ENCODE results near the gene HOXA2.

Gene HOXA2

DNA sequence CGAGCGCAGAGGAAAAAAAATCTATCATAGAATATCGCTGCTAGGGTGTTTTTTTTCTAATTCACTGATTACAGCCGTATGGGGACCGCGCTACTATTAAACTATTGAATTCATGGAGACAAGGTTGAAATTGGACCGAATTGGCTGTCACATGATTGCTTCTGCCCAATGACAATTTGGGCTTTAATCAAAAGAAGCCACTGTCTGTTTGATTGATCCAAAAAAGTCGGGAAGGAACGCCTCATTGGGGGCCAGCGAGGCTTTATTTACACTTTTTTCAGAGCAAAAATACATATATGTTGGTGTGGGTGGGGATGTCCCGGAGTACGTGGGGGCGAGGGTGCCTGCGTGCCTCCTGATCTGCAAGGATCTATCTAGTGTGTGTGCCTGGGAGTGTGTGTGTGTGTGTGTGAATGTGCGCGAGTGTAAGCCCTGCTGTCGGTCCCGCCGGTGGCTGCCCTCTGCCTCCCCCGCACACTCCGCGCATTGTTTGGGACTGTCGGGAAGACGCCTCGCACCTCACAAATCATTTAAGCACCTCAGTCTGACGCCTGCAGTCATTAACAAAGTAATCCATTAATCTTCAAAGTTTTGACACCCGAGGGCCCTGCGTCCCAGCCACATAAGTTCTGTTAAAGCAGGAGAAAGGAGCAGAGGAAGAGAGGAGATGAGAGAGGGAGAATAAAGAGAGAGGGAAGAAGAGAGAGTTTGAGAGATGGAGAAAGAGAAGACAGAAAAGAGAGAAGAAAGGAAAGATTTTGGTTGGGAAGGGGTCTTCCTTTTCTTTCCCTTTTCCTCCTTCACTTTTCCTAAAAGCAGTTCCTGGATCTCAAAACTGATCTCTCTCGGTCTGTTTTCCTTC, at the start of gene HOXA2:
Gene HOXA2 (minus strand): TSS at position 103 of the 862 bp plus-strand sequence. CDS start 183 bp downstream, outside the sequence.
- DNase-seq (ENCODE audit: low read depth) = no peak

DNA sequence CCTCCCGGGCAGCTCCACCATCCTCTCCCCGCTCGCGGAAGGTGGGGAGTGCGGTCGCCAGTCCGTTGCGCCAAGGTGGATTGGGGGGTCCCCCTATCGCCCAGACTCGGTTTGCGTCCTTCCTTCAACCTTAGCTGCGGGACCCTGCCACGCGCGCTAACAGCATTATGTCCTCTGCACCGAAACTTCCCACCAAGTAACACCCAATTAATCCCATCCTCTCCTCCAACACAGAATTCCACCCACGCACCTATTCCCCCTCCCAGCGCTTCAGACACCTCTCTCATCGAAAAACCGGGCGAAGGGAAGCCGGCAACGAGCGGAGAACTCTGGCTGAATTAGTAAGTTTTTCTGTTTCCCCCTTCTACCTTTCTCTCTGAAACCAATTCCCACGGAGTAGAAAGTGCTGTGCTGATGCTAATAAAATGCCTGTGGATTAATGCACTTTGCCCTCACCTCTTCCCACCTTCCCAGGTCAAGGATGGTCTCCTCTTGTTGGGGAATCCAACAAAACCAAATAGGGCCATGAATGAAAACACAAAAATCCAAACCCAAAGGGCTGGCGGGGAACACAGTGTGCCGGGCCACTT, 49.0 kb upstream of the HOXA2 start:
- DNase-seq (ENCODE audit: low read depth) = no peak

DNA sequence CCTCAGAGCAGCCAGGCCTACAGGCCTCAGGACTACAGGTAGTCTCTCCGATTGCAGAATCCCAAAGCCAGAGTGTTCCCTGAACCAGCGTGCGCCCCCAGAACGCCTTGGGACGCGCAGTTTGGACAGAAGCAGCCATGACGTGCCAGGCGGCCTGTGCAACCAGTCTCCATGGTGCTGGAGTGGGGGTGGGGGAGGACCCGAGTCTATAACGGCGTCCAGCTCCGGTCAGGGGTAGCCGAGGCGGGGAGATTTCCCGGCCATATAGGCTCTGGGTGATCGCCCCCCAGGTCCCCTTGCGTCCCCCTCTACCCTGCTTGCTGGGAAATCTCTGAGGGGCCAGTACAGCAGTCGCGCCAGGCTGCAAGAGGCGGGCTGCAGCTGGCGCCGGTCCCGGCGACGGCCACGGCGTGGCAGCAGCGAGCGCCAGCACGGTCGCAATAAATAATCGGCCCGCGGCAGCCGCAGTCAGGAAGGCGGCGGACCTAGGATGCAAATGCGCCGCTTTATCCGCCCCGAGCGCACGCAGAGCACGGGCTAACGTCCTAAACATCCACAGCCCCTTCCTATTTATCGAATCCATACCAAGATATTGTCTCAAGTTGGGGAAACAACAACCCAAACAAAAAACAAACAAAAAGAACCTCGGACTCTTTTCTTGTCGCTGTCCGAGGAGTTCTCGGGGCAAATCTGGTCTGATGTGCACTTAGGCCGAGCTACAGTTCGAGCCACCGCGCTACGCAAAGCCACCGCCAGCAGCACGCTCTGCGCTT, 48.3 kb upstream of the HOXA2 start:
- no peak for DNase-seq (ENCODE audit: low read depth)

DNA sequence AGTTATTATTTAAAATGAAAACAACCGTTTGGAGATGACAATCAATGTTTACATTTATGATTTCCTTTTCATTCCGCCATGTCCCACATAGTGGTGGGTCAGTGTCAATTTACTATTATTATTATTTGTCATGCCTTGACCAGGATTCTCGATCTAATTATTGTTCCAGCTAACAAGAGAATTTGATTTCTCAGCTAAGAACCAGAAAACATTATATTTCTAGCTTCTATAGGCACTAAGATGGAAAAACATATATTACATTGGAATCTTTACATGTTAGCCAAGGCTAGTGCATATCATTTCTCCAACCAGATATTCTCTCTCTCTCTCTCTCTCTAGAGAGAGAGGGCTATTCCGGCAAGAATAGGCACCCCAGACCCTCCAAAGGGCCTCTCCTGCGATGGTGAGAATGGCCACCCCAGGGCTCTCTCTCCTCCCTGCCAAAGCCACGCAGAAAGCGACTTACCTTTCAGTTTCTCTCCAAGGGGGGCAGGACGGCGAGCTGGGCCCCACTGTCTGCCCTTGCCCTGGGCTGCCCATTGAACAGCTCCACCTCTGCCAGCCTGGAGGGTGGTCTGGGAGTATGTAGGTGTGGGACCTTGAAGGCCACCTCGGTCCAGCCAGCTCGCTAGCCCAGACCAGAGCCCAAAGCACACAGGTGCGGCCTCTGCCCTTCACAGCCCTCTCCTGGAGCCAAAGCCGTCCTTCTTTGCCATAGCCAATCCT, 47.5 kb upstream of the HOXA2 start:
- no peak for DNase-seq (ENCODE audit: low read depth)

DNA sequence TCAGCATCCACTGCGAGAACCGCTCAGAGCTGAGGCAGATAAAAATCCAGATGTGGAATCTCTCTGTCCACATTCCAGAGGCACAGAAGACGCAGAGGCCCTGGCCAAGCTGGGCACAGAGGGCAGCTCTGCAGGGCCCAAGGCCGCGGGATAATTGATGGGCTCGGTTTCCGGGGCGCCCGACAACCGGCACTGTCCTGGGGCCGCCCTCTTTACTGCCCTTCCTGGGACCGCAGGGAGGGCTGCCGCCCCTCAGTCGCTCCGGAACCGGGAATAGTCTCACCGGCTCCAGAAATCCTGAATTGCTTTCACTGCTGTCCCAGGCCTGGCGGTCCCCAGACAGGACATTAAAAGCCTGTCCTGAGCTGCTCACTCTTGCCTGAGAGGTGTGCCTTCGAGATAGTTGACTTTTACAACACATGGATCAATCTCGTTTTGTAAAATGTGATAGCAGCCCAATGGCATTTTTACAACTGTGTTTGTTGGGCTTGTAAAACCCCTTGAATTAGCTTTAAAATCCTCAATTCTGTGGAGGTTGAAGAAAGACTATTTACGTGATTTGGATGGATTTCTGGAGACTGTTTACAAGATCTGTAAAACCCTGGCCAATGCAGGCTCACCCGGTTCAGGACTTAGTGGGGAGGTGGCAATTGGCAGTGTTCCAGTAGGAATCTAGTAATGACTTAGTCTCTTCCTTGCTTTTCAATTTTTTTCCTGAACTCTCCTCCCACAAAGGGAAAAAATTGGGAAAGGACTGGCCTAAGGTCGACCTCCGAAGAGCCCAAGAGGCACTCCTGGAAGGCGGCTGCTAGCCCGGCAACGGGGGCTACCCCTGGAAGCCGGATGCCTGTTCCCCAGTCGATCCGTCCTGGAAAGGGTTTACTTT, 46.5 kb upstream of the HOXA2 start:
- no peak for DNase-seq (ENCODE audit: low read depth)

DNA sequence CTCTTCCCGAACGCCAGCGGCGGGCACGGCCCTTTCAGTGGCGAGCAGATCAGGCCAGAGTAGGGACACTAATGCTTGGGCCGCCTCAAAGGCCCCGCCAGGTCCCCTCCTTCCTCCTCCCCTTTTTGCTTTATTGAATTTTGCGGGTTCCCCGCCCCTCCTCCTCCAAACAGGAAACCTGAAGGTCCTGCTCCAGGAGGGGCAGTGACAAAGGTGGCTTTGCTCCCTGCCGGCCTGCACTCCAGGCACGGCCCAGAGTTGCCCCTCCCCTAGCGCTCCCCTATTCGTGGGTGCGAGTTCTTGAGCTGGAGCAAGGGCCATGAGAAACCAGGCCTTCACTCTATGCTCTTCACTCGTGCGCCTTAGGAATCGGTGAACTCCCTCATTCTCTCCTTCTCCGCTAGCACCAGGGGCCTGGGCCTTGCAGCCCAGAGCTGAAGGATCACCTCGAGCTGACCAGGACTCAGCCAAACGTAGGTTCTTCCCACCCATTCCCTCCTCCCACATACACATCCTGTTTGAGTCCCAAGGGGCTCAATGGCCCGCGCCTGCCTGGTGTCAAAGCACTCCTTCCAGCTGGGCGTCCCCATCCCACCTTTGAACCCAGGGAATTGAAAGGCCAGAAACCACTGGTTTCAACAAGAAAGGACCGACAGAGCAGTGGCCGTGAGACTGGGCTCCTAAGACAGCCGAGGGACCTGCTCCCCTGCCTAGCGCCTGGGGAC, 45.7 kb upstream of the HOXA2 start:
- no peak for DNase-seq (ENCODE audit: low read depth)

DNA sequence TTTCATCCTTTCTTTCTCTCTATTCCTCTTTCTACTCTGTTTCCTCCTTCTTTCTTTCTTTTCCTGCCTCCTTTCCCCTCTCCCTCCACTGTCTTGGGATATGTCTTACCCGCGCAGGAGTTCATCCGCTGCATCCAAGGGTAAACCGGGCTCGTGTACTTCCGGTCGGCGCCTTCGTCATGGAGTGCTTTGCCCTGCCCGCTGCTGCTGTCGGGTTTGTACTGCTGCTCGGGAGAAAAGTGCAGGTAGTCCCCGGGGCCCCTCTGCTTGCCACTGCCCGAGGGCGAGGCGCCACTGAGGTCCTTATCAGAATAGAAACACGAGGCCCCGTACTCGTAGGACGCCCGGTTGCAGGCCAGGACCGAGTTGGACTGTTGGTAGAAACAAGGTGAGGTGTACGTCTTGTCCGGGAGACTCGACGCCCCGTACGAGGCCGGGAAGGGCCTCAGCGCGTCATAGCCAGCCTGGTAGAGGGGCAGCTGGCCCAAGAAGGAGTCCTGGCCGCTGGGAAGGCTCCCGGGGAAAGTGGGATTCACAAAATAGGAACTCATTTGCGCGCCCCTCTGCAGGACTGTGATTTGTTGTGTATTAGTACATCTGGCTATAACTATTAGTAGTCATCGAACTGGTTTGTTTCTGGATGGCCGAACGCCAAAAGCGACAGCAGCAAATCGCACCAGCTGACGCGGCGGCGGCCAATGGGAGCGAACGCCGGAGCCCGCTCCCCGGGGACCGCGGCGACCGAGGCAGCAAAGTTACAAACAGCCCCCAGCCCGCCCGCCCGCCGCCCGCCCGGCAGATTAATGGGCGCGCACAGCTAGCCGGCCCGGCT, 44.9 kb upstream of the HOXA2 start, which contains the start of gene HOXA6:
Gene HOXA6 (minus strand): TSS at position 576 of the 832 bp plus-strand sequence. CDS start 25 bp downstream, at position 551.
- no peak for DNase-seq (ENCODE audit: low read depth)

DNA sequence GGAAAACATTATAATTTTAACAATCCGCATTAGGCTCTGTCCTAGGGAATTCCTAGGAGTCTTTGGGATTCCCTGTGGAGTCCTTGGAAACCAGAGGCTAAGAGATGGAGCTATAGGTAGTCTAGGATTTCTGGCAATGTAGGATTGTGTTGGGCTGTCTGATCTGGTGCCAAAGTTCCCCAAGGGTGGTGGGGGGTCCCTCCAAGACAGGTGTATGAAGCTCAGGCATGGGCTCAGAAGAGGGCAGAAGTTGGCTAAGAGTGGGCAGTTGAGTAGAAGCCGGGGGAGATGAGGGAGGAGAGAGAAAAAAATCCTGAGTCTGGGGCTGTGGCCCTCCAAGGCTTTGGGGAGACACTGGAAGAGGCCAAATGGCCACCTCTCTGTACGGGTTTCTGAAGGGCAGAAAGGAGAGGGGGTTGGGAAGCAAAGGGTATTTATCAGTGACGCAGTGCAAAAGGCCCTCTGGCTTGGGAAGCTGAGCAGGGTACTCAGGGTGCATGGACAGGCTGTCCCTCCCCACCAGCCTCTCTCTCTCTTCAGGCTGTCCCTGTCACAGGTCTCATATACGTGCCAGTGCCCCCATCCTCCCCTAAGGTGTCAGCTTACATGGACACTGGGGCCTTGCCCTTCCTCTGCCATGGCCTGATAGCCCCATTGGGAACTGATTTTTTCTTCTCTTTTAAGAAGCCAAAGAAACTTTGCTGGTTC, 44.2 kb upstream of the HOXA2 start:
- no peak for DNase-seq (ENCODE audit: low read depth)

DNA sequence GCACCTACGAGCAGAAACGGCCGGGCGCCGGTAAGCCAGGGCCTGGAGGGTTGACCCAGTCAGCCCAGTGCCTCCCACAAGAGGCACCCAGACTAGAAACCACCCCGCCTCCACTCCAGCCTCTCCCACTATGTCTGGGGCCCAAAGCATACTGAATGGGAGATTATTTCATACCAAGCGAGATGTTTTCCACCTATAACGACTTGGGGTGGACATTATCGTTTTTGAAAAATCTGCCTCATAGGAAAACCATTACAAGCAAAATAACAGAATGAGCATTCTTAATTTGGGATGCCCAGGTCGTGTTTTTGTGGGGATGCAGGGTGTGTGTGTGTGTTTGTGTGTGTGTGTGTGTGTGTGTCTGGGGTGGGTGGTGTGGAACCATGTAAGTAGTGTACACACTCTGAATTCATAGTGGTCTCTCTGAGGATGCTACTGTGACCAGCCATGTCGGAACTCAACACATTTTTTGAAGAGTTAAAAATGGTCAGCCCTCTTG, 43.5 kb upstream of the HOXA2 start:
- no peak for DNase-seq (ENCODE audit: low read depth)

DNA sequence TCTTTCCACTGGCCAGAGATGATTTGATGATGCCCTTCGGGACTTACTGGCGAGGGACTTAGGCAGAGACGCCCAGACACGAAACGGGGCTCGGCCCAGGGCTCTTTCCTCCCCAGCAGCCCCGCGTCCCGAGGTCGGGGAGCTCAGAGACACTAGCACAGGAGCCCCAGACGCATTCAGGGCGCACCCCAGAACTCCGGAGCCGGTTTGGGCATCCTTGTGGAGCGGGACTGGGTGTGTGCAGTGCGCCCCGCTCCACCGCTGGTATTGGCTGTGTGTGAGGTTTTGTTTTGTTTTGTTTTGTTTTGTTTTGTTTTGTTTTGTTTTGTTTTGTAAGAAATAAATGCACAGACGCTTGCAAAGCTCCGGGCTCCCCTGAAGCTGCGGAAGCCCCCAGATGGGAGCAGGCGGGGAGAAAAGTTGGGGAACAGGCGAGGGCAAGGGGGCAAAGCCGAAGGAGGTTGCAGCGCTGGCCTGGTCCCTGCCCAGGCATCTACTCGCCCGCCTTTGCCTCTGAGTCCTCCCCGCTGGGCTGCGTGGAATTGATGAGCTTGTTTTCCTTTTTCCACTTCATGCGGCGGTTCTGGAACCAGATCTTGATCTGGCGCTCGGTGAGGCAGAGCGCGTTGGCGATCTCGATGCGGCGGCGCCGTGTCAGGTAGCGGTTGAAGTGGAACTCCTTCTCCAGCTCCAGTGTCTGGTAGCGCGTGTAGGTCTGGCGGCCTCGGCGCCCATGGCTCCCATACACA, 42.9 kb upstream of the HOXA2 start:
- DNase-seq (ENCODE audit: low read depth) = no peak

DNA sequence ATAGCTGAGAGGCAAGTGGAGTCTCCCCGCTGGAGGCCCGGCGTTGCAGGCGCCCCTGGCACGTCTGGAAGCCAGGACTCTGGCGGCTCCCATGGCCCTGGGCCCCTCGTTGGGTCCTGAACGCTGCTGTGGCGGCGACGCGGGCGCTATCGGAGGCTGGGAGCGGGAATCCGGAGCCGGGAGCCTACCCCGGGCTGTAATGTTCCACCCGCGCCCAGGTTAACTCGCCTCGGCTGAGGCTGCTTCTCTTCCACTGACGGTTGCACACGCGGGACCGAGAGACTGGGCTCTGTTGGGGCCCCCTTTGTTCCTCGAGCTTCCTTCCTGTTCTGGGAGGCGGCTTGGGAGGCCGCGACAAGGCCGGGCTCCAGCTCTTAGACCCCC, 42.3 kb upstream of the HOXA2 start:
- no peak for DNase-seq (ENCODE audit: low read depth)

DNA sequence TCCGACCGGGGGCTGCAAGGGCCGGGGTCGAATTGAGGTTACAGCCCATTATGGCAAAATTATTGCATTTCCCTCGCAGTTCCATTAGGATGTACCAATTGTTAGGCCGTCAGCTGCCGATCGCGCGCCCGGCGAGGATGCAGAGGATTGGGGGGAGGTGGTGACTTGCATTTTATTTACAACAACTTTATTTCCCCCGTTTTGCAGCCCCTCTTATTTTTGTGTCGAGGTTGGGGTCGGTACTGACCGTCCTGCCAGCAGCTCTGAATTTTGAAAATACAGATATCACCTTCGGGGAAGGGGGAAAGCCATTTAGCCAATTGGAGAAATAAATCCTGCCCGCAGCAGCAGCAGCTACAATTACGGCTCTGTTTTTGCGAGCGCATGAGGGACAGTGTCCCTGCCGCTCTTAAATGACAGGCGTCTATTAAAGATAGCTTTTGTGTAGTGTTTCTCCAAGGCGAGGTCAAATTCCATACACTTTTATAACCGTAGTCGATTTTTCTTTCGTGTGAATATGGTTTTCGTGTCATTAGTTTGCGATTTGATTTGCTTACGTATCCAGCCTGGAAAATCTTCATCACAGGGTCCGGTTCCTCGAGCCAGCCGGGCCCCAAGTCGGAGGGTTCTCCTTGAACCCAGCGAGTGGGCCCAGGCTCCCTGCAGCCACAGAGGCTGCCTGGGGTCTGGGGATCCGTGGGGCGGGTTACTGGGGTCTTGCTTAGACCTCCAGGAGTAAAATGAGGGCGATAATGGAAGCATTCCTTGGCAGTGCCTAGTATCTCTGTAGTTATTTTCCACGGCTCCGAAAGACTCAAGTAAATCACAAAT, 41.7 kb upstream of the HOXA2 start:
- no peak for DNase-seq (ENCODE audit: low read depth)

DNA sequence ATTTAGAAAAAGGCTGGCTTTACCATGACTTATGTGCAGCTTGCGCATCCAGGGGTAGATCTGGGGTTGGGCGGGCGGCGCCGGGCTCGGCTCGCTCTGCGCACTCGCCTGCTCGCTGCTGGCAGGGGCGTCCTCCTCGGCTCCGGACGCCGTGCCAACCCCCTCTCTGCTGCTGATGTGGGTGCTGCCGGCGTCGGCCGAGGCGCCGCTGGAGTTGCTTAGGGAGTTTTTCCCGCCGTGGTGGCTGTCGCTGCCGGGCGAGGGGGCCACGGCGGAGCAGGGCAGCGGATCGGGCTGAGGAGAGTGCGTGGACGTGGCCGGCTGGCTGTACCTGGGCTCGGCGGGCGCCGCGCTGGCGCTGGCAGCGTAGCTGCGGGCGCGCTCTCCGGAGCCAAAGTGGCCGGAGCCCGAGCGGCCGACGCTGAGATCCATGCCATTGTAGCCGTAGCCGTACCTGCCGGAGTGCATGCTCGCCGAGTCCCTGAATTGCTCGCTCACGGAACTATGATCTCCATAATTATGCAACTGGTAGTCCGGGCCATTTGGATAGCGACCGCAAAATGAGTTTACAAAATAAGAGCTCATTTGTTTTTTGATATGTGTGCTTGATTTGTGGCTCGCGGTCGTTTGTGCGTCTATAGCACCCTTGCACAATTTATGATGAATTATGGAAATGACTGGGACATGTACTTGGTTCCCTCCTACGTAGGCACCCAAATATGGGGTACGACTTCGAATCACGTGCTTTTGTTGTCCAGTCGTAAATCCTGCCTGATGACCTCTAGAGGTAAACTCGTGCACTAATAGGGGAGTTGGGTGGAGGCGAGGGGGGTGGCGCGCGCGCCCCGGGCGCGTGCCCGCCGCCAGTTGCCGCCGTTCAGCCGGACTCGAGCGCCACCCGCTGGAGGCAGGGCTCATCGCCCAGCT, 40.8 kb upstream of the HOXA2 start, which contains the start of gene HOXA5:
Gene HOXA5 (minus strand): TSS at position 659 of the 927 bp plus-strand sequence. CDS start 74 bp downstream, at position 585.
- no peak for DNase-seq (ENCODE audit: low read depth)

DNA sequence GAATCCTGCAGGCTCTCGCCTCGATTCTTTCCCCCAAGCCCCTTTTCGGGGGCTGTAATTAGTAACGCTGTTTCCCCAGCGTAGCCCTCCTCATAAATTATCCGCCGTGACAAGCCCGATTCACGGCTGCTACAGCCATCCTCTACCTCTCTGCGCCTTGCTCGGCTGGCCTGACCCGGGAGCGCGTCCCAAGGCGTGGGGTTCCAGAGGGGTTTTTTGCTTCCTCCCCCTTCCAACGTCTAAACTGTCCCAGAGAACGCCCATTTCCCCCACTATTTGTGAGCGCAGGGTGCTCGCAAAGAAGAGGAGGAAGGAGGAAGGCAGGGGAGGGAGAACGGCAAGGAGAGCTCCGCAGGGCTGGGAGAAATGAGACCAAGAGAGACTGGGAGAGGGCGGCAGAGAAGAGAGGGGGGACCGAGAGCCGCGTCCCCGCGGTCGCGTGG, 40.1 kb upstream of the HOXA2 start:
- no peak for DNase-seq (ENCODE audit: low read depth)

DNA sequence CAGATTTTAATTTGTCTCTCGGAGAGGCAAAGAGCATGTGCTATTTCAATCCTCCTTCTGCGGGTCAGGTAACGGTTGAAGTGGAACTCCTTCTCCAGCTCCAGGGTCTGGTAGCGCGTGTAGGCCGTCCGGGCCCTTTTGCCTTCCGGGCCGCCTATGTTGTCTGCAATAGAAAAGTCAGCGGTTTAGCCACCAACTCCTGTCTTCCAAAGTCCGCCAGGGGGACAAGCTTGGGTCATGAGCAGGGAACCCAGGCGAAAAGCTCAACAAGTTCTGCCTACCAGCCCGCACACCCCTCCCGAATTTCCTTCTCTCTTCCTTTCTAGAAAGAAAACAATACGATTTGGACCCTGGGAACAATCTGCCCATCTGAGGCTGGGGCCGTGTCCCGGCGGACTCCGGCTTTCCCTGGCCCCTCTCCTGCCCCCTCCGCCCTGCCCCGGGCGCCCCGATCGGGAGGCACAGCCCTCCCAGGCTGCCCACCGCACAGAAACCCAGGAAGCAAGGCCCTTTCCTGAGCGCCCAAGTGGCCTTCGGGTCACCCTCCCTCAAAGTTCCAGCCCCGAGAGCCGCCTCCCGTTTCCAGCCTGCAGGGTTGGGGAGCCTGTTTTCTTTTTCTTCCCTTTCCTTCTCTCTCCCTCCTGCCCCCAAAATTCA, 39.6 kb upstream of the HOXA2 start:
- DNase-seq (ENCODE audit: low read depth) = no peak
